CD4-positive, alpha-beta T cell treated with Interleukin-4 for 1 hour (primary cell): ENCODE measurements around the gene NME1.
"Not testable (repeated sequence)": the region's sequence is repeated elsewhere in the genome, so short reads cannot be mapped to it uniquely, and the experiment has no call there.

Experiments used
- DNase-seq, 2 donors: peaks; one replicate each; pipeline ENCODE4 v3.0.0-alpha.2; 2020 to 2022

The NME1 gene

DNA sequence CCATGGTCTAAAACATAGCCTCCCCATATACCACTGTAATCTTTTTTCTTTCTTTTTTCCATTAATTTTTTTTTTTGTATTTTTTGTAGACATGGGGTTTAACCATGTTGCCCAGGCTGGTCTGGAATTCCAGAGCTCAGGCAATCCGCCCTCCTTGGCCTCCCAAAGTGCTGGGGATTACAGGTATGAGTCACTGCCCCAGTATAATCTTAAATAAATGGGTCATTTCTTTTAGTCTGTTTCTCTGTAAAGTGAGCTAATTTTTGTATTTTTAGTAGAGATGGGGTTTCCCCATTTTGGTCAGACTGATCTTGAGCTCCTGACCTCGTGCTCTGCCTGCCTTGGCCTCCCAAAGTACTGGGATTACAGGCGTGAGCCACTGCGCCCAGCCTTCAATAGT, 5.7 kb upstream of the NME1 start:
- no peak for DNase-seq

DNA sequence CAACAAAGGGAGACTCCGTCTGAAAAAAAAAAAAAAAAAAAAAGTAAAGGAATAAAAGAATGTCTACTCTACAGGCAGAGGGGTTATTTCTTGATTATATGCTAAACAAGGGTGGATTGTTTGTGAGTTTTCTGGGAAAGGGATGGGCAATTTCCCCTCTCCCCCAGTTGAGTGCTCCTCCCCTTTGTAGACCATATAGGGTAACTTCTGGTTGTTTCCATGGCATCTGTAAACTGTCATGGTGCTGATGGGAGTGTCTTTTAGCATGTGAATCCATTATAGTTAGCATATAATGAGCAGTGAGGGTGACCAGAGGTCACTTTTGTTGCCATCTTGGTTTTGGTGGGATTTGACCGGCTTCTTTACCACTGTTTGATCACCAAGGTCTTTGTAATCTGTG, 4.2 kb upstream of the NME1 start:
- no peak for DNase-seq

GRCh38 chr17:51150932-51151331, 2.4 kb upstream of the NME1 start:
- DNase-seq, result no peak

GRCh38 chr17:51152766-51153209, 571 bp upstream of the NME1 start:
- DNase-seq, result no peak

- DNase-seq, result peak in 1 of 2 donors; percentile 10
Observed at GRCh38 chr17:51154176-51154575, 817 bp downstream of the NME1 start.

DNA sequence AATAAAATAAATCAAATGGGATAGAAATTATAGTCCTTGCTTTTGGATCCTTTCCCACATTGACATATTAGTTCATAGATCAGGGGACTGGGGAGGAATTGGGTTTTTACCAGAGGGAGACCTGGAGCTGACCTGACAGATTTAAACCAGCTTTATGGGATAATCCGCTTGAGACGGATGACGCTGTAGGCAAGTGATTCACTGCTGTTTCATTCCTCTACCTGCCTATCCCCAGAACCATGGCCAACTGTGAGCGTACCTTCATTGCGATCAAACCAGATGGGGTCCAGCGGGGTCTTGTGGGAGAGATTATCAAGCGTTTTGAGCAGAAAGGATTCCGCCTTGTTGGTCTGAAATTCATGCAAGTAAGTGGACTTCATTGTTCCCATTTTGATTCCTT, 2.1 kb downstream of the NME1 start:
- no peak for DNase-seq

DNA sequence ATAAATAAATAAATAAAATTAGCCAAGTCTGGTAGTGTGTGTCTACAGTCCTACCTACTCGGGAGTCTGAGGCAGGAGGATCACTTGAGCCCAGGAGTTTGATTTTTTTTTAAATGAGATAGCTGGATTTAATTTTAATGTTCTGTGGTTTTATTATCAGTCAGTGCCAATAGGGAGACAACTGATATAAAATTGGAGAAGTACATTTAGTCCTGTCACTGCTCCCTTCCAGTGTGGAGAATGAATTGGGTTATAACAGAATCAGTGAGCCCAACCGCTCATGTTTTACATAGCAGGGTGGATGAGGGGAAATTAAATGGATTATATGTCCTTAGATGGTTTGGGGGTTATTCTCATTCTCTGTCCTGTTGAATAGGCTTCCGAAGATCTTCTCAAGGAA, 6.2 kb downstream of the NME1 start:
- no peak for DNase-seq

DNA sequence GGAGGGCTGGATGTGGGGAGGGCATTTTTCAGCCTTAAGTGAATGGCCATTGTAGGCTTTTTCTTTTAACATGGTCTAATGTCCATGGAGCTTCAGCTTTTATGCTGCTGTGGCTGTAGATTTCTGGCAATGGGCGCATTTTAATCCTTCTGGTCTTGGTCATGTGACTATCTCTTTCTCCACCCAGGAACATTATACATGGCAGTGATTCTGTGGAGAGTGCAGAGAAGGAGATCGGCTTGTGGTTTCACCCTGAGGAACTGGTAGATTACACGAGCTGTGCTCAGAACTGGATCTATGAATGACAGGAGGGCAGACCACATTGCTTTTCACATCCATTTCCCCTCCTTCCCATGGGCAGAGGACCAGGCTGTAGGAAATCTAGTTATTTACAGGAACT, 8.2 kb downstream of the NME1 start:
- no peak for DNase-seq

DNA sequence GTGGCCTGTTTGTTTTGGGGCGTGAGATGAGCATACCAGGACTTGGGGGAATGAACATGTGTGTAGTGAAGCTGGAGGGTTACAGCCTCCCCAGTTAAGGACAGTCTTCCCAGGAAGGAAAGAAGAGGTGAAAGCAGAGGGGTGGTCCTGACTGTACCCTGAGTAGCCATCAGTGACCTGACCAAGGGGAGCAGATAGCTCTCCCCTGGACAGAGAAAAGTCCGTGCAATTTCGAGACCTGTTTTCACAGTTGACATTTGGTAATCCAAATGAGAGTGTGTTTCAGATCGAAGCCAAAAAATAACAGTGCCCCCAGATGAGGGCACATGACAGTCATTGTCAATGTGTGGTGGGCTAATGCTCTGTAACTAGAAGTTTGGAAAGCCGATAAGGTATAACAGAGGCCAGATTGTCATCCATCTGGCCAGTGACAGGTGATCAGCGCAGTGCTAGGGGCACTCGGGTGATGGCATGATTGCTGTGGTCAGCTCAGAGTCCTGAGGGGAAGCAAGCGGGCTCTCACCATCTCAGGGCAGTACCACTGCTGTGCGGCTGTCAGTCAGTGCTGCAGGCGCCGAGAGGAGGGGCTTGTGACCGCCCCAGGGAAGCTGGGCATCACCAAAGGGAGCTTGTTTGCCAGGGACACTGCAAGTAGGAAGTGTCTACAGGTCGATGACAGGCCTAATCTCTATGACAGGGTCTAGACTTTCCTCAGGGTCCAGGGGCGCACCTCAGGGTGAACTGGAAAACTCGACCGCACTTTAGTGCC, 11.7 kb downstream of the NME1 start:
- no peak for DNase-seq

- DNase-seq, result no peak
Observed at GRCh38 chr17:51165680-51166197, 12.4 kb downstream of the NME1 start.

DNA sequence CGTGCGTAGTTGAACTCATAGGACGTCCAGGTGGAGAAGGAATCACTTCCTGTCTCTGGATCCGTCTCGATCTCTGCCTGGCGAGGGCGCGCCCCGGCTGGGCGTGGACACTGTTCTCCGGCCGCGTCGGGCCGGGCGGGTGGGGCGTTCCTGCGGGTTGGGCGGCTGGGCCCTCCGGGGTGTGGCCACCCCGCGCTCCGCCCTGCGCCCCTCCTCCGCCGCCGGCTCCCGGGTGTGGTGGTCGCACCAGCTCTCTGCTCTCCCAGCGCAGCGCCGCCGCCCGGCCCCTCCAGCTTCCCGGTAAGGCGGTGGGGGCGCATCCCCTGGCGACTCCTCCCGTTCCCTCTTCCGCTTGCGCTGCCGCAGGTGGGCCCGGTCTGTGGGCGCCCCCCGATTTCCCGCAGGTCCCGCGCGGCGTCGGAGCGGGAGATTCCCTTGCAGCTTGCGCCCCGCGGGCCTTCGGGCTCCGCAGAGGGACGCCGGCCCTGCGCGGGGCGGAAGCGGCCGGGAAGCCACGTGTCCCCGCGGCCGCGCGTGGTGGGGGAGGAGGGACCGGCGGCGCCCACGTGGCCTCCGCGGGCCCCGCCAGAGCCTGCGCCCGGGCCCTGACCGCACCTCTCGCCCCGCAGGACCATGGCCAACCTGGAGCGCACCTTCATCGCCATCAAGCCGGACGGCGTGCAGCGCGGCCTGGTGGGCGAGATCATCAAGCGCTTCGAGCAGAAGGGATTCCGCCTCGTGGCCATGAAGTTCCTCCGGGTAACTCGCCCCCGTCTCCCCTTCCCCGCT, 13.0 kb downstream of the NME1 start, which contains the start of gene NME2:
NME2 (plus strand) TSS at position 214 of the 789 bp plus-strand sequence; CDS start at position 634, 420 bp downstream.
- DNase-seq, result peak; percentile 62 to 70

- DNase-seq, result peak; percentile 54 to 63
Observed at GRCh38 chr17:51166987-51167931, 13.9 kb downstream of the NME1 start.

DNA sequence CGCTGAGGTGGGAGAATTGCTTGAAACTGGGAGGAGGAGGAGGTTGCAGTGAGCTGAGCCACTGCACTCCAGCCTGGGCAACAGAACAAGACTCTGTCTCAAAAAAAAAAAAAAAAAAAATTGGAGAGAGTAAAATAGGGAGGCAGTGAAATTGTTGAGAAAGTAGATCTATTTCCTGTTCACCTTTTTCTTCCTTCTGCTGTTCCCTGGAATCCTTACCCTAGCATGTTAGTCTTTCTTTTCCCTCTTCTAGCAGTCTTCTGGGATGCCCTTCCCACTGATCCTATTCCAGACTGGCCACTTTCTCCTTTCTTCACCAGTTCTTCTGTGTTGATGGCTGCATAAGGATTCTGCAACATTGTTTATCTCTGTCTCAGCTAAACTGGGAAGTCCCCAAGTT, 16.0 kb downstream of the NME1 start:
- no peak for DNase-seq

DNA sequence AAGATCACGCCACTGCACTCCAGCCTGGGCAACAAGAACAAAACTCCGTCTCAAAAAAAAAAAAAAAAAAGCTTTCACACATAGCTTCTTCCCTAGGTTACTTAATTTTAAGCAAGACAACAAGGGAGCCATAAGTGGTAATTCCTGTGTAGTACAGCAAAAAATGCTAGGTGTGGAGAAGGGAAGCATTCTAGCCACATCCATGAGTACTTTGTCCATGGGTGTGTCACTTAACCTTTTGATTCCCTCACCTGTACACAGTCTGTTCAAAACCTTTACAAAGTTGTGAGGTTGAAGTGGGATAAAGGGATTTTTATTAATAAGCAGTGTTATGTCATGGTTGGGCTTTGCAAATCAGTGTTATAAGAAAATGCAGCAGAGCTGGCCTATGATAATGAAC, 17.4 kb downstream of the NME1 start:
- no peak for DNase-seq

- DNase-seq, result not testable (repeated sequence)
Observed at GRCh38 chr17:51172030-51172429, 18.7 kb downstream of the NME1 start.

- DNase-seq, result no peak
Observed at GRCh38 chr17:51180486-51180885, 27.1 kb downstream of the NME1 start.

DNA sequence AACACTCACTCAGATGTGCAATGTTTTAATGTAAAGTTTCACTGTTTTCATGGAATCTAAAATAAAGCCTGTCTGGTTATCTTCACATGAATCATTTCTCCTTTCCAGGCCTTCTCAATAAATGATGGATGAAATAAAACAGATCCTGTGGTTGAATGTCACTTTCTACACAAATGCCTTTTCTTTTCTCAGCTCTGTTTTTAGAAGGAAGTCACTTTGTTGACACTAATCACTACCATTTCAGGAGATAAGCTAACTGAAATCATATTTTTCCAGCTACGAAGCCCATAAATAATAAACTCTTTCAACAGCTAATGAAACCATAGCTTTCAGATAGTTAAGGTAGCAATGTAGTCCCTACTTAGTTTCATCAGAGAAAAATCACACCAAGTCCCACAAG, 30.8 kb downstream of the NME1 start:
- no peak for DNase-seq

- no peak for DNase-seq
Observed at GRCh38 chr17:51185763-51186332, 32.5 kb downstream of the NME1 start.

DNA sequence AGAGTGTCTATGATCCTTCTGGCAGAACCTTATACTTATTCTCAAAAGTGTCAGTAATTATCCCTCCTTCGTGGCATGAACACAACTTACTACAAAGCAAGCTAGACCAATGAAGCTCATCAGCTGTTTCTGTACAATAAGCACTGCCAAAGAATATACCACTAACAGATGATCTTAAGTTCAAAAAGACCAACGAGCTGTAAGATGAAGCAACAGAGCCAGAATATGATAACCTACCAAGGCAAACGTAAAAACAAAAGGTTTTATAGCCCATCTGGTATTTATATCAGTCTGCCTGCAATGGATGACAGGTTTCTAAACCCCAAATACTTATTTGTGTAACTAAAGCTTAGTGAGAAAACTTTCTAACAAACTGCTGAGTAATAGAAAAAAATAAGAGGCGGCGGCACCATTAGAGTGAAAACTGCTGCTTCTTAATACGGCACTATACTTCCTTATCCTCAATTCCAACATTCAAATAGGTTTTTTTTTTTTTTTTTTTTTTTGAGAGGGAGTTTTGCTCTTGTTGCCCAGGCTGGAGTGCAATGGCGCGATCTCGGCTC, 35.0 kb downstream of the NME1 start:
- no peak for DNase-seq

GRCh38 chr17:51189162-51189561, 35.8 kb downstream of the NME1 start:
- DNase-seq, result no peak

GRCh38 chr17:51189628-51190027, 36.3 kb downstream of the NME1 start:
- no peak for DNase-seq

DNA sequence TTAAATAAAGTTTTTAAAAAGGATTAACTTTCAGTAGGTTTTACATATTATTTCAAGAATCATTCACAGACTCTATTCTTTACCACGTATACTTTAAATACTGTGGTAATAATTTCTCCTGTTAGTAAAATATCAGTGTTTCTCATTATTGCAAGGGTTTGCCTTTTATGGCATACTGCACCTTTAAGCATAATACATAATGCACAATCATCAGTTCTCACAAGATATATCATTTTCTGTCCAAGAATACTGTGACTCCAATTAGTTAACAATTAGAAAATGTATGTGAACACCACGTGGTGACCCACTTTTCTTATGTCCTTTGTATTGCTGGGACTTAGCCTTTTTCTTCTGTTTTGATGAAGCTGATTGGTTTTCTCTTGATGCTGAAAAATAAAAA, 38.5 kb downstream of the NME1 start:
- no peak for DNase-seq
